PC-3 (cell line): Measurements from ENCODE around the gene RNF8.

Experiments used
- EZH2 ChIP-seq: fragments of 300-600 bp; sonication (generic); IDR thresholded peaks from one replicate; pipeline ENCODE4 v1.6.1; 2017; ENCODE audit warnings: antibody characterized with exemption, mild to moderate bottlenecking, low read length; ENCODE audit not compliant: unreplicated experiment
- EZH2phosphoT487 ChIP-seq: fragments of 300-600 bp; sonication (generic); IDR thresholded peaks from 2 replicates; pipeline ENCODE4 v1.6.1; 2018; ENCODE audit warnings: mild to moderate bottlenecking, antibody characterized with exemption, low read length, borderline replicate concordance
- TF ChIP-seq, protein P1 (sequence below): fragments of 300-600 bp; sonication (generic); conservative IDR thresholded peaks from 2 replicates; pipeline ENCODE4 v1.5.1; 2017; ENCODE audit warnings: antibody characterized with exemption, low read depth, mild to moderate bottlenecking, low read length

DNA sequence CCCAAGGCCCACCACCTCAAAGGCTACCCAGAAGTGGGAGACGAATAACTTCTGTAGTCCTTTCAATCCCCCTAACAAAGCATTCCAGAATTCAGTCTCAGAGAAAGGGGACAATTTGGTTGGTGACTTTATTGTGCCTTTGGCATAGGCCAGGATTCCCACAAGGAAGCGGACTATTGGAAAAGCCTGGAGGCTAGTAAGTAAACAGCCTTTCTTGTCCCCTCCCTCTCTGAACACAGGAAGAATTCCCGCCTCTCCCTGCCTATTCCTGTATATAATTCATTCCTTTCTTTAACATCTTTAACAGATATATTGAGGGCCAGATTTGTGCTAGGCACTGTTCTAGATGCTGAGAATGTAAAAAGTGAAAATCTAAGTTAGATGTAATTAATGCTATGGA, 36.1 kb downstream of the RNF8 start:
- TF ChIP-seq, protein P1, sequence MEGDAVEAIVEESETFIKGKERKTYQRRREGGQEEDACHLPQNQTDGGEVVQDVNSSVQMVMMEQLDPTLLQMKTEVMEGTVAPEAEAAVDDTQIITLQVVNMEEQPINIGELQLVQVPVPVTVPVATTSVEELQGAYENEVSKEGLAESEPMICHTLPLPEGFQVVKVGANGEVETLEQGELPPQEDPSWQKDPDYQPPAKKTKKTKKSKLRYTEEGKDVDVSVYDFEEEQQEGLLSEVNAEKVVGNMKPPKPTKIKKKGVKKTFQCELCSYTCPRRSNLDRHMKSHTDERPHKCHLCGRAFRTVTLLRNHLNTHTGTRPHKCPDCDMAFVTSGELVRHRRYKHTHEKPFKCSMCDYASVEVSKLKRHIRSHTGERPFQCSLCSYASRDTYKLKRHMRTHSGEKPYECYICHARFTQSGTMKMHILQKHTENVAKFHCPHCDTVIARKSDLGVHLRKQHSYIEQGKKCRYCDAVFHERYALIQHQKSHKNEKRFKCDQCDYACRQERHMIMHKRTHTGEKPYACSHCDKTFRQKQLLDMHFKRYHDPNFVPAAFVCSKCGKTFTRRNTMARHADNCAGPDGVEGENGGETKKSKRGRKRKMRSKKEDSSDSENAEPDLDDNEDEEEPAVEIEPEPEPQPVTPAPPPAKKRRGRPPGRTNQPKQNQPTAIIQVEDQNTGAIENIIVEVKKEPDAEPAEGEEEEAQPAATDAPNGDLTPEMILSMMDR = no peak
- TF ChIP-seq EZH2phosphoT487 = no peak
- no peak for TF ChIP-seq EZH2
